ENCODE results near the gene DENND6B.

DENND6B gene

DNA sequence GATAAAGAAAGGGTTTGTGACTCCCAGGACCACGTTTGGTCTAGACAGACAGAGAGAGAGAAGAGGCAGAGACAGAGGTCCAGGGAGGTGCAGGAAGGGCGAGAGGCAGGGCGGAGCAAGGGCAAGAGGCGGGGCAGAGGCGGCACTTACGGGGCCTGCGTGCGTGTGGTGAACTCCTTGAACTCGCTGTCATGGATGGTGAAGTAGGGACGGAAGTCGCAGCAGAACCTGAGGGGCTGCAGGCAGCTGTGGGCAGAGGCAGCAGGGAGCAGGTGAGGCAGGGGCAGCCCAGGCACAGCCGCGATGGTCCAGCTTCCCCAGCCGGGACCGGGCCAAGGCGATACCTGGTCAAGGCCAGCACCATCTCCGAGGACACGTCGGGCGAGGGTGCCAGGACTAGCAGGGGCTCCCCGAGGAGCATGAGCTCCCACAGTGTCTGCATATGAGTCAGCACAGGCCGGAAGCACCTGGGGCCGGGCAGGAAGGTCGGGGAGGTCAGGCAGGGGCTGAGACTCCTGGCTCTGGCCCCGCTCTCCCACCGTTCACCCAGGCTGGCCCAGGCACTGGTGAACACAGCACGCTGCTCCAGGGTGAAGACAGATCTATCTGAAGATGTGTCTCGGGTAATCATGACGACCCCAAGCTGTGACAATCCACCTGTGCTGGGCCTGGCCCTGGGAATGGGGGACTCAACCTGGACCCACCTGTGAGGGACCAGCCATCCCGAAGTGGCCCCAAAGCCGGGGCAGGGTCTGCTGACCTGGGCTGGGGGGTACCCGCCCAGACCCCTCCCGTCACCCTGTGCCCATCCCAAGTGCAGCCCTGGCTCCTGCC, 12.1 kb downstream of the DENND6B start:
- peak; percentile 96 for DNase-seq

DNA sequence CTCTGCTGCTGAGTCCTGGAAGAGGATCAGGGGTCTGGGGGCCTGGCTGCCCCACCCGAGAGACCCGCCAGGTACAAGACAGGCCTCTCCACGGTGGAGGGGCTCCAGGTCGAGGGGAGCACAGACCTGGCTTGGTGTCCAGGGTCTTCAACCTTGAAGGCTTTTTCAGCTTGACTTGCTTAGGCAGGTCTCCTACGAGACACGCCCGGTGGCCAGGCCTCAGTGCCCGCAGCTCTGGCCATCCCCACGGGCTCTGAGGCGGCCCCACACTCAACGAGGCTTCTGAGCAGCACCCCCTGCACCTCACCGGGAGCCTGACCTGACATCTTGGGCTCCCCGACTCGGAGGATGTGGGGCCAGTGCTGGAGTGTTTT, 12.7 kb downstream of the DENND6B start:
- DNase-seq: no peak

DNA sequence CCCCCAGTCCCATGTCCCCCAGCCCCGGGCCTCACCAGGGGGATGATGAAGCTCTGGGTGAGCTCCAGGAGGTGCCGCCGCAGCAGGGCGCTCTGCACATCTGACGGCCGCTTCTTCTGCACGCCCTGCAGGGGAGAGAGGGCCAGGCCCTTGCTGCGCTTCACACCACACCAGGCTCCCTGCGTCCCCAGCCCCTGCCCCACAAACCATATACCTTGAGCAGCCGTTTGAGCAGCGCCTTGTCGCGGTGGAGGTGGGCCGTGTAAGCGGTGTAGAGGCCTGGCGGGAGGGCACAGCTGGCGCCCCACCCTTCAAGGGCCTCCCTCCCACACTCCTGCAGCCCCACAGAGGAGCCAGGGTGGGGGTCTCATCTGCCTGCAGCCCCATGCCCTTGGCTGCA, 13.2 kb downstream of the DENND6B start:
- DNase-seq: no peak

DNA sequence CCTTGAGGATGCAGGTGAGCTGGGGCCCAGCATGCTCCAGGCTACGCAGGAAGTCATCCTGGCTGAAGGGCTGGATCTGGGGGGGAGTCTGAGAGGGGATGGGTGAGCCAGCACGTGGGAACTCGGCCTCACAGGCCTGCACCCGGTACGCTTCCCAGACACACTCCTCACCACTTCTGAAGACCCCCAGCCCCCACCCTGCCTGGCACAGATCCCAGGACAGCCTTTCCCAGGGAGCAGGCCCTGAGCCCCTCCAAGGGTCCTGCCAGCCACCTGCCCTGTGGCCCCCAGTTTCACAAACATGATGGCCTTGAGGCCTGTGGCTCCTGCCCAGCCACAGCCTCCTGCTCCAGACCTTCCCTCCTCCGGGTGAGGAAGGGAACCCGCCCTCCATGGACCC, 13.8 kb downstream of the DENND6B start:
- no peak for DNase-seq

DNA sequence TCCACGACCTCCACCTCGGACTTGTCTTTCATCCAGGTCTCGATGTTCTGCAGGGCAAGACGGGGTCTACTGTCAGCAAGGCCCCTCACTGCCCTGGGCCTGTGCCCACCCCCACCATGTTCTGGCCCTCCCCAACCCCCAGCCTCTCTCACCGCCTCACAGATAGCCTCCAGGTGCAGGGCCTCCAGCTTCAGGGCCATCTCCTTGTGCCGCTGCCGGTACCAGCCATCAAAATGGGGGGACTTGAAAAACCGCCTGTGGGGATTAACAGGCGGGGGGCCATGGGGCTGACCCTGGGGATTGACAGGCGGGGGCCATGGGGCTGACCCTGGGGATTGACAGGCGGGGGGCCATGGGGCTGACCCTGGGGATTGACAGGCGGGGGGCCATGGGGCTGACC, 14.4 kb downstream of the DENND6B start:
- no peak for DNase-seq

DNA sequence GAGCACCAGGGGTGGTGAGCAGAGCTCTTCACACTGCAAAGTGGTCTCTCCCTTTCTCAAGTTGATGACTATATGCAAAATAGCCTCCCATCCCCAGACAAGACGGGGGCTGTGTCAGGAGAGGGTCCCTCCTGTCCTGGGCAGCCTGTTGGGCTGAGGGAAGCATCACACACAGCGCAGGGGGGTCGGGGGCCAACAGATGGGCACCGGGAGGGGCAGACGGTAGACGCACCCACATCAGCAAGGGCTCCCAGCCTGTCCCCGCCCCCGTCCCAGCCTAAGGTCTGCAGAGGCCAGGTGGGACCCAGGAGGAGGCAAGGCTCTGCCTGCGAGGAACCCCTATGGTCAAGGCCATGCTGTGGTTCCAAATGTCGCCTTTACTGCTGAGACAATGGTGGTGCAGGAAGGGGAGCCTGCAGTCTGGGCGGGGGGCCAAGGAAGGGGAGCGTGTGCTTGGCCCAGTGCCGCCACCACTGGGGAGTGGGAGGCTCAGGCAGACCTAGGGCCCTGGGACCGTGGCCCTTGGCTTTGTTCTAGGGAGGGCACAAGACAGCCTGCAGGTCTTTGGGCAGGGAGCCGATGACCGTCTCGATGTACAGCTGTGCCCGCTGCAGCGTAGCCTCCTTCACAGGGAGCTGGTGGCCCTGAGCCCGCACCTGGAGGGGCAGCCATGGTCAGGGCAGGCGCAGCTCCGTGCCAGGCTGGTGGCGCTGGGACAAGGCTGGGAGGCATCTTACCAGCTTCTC, 15.0 kb downstream of the DENND6B start:
- no peak for DNase-seq

DNA sequence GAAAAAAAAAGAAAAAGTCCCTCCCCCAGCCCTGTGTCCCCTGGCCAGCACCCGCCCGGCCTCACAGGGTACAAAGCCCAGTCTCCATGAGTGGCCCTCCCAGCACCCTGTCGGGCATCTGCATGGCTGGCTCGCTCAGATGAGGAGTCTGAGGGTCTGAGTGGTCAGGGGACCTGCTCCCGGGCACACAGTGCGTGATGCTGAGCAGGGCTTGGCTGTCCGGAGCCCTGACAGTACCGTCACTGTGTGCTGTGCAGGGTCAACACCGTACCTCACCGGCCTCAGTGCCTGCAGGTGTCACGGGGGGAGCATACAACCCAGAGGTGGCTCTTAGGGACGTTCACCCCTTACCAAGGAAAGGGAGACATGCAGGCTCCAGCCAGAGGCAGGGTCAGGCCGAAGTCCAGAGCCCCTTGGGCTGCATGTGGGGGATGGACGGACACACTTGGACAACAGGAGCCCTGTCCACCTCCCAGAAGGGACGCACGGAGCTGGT, 15.8 kb downstream of the DENND6B start:
- no peak for DNase-seq

DNA sequence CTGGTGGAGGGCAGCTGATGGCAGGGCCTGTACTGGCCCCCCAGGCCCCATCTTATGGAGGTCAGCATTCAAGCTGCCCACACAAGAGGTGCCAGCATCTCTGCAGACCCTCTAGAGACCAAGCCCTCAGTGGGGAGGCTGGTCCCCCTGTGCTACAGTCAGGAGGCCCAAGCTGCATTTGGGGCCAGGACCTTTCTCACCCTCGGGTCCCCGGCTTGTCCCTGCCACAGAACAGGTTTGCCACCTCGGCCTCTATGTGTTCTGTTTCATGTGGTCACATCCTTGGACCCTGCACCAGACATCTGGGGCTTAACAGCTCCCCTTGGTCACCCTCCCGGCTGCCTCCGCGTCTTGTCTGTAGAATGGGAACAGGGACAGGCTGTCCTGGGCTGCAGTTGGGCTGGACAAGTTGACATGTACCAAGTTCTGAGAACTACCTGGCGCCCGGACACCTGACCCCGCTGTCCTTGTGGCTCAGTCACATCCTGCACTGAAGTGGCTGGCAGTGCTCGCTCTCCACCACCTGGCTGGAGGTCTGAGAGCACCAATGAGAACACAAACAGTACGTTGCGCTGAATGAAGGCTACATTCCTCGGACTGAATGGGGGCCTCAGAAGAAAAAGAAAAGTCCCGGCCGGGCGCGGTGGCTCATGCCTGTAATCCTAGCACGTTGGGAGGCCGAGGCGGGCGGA, 16.6 kb downstream of the DENND6B start:
- DNase-seq: no peak

DNA sequence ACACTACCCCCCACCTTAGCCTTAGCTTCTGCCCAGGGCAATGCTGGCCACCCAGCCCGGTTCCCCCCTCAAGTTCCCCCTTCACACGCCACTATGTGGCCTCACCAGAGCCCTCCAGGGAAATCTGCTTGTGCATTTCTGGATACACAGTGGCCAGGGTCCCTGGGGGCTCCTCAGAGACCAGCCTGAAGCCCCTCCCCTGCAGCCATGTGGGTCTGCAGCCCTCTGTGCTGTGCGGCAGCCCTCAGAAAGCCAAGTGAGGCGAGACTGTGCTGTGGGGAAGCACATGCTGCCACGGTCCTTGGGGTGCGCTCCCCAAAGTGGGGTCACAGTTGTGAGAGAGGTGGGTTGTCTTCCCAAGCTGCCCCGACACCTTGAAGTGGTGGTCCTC, 17.2 kb downstream of the DENND6B start:
- DNase-seq: no peak

DNA sequence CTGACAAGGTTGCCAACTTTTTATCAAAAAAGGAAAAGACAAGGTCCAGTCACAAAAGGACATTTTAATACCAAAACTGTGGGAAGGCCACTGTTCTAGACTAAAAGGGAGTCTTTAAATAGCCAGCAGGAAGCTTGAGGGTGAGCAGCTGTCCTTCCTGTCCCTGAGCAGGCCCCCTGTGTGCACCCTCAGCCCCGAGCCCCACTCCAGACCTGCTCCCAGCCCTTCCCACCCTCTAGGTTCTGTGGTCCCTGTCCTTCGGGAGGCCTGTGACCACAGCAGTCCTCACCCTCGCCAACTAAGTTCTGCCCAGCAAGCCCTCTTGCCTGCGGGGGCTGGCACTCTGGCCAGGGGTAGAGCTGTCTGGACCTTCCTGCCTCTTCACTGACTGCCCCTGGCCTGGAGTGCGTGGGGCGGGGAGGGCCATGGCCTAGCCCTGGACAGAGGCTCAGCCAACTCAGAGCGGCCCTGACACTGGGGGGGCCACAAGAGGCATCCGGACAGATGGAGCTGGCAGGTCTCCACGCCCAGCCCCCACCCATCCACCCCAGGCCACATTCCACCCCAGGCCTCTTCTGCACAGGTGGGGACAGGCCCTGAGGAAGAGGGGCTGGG, 17.7 kb downstream of the DENND6B start:
- DNase-seq: no peak

DNA sequence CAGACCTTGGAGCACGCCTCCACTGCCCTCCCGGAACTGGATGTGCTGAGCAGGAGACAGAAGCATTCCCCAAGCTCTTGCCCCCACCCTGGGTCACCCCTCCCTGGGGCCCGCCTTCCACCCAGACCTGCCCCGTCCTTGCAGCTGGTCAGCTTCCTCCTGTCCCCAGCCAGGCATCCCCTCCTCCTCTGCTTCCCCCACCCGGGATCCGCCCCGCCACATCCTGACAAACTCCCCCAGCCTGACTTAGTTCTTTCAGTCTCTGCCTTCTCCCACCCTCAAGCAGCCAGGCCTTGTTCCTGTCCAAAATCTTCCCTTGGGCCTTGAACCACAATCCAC, 18.2 kb downstream of the DENND6B start:
- peak; percentile 65 for DNase-seq

DNA sequence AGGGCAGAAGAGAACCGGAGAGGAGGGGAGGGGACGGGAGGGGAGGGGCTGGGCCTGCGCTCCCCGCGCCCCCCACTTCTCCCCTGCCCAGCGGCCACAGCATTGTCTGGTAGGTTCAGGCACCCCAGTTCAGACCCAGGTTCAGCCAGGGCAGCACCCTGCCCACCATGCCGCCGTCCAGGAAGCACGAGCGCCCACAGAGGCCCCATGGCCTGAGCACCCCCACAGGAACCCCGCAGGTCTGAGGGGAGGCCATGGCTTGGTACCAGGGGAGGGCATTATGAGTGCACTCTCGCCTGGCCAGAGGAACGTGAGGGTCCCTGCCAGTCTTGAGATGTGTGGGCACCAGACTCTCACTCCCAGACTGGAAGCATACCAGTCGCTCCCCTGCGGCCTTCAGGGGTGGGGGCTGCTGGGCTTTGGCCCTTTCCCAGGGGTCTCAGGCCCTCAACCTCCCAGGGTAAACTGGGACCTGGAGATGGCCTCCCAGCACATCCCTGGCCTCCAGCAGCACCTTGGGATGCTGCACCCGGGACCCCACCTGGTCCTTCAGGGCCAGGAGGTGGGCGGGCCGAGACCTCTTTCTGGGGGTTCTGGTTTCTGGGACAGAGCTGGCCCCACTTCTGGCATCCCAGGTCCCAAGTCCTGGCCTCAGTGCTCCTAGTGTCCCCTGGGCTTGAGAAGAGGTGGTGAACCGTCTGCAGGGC, 18.8 kb downstream of the DENND6B start:
- no peak for DNase-seq

DNA sequence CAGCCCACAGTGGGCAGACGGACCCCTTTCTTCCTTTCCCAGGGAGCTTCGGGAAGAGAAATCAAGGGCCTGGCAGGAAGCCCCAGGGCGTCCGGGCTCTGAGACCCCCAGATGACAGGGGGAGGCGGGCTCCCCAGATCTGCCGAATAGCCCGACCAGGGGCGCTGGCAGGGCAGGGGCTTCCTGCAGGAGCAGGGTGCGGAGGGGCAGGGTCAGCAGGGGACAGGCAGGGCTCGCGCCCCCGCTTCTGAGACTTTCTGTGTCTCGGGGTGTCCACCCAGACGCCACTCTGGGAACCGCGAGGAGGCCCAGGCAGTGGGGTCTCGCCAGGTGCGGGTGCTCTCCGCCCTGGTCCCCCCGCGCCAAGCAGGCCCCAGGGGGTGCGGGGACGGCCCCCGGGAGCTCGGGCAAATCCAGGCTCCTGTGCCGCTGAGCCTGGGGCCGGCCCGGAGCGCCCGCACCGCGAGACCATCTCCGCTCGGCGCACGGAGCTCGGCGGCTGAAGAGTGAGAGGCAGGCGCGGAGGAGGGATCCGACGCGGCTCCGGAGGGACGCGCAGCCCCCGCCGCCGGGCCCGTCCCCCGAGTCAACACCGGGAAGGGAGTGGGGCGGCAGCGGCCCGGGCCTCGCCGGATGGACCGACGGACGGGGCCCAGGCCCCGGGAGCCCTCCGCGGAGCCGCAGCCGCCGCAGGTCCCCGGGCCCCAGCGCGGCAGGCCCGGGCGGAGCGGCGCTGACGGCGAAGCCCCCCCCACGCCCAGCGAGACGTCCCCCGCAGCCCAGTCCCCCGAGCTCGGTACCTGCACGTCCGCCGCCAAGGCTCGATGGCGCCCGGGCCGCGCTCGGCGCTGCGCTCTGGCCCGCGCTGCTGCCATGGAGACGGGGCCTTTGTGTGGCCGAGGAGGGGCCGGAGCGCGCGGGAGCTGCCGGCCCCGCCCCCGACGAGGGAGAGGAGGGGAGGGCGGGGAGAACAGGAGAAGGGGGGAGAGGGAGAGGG, 19.8 kb downstream of the DENND6B start, which contains the start of gene PLXNB2:
TSS of gene PLXNB2 (minus strand) at position 894 of the 997 bp plus-strand sequence. CDS start 17,062 bp downstream, outside the sequence.
- no peak for DNase-seq

DNA sequence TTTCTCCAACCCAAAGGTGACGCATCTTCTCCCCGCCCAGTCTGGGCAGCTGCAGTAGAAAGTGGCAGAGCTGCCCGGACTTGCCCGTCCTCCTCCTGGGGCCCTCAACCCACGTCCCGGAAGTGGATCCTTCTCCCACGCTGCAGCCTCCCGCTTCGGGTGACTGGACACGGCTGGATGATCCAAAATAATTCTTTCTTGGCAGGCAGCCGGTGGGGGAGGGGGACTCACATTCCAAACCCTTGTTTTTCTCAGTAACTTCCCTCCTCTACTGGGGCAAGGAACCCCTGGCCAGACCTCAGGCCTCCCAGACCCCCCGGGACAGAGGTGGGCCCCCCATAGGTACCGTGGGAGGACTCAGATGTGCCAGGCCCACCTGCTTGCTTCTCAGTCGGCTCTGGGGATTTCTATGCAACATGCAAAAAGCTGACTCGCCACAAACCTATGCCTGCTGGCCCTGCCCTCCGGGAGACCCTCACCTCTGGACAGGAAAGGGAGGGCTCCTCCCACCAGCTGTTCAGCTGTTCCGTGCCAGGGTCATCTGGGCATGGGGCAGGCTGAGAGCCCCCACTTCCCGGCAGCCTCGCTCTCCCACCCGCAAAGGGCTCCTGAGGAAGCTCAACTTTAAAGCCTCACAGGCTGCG, 20.8 kb downstream of the DENND6B start:
- DNase-seq: no peak

DNA sequence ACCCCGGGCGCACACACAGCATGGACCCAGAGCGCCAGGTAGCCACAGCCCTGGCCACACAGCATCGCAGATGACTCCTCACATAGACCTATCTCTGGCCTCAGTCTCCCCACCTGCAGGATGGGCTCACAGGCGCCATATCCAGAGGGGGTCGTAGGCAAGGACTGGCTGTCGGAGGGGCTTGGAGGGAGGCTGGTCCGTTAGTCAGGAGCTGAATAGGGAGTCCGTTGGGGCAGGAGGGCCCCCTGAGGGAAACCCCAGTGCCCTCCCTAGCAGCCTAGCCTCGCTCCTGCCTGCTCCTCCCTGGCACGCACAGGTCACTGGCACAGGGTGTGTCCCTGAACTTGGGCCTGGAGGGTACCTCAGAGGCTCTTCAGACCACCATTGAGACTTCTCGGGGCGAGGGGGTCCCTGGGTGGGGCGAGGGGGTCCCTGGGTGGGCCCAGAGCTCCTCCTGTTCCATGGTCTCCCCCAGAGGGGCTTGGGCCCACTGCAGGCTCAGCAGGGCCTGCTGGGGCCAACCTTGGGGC, 21.4 kb downstream of the DENND6B start:
- no peak for DNase-seq

DNA sequence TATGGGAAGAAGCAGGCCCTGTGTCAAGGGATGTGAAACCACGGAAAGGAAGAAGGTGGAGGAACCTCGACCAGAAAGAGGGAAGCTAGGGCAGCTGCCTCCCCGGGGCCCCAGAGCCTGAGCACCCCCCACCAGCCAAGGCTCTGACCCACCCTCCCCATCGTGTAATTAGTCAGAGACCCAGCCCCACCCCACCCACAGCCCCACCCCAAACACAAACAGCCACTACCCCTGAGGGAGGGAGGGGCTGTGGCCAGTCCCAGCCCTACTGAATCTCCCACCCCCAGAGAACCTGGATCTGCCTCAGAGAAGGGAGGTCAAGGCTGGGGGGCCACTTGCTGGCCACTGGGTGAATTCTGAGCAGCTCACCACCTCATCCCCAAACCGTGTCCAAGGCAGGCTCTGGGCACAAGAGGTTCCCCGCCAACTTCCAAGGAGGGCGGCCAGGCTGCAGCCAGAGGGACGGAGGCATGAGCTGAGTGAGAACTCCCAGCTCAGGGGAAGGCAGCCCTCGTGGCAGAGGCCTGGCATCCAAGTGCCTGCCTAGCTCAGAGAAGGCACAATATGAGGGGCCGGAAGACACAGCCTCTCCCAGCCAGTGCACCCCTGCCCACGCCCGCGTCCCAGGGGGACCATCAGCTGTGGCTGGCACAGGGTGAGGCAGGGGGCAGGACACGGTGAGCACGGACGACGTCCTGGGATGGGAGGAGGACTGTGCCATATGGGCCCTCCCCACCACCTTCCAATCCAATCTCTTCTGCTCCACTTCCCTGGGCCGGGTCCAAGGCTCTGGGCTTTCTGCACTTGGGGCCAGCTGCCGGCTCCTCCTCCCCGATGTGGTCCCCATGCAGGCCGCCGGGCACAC, 22.1 kb downstream of the DENND6B start:
- DNase-seq: no peak

DNA sequence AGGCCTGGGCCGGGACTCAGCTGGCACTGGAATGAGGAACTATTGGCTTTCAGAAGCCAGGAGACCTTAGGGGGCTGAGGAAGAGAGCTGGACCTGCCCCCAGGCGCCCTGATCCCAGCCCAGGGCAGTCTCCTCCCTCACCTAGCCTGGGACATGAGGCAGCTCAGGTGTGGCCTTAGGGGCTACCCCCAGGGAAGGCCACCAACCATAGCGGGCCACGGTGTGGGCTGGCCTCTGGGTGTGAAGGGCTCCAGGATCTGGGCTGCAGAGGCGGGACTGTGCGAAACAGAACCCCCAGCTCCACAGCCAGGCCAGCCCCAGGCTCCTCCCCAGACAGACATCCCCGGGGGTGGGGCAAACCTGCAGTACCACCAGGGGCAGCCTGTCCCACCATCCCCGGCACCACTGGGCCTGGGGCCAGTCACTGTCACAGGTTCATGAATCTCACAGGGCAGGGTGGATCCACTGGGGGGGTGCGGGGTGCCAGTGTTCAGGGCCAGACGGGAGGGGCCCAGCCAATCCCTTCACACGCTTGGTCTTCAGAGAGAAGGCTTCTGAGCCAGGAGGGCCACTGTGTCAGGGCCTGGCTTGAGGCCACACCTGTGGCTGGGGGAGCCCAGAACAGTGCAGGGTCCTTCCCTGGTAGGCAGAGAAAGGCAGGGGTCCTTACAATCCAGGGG, 22.8 kb downstream of the DENND6B start:
- DNase-seq: no peak

DNA sequence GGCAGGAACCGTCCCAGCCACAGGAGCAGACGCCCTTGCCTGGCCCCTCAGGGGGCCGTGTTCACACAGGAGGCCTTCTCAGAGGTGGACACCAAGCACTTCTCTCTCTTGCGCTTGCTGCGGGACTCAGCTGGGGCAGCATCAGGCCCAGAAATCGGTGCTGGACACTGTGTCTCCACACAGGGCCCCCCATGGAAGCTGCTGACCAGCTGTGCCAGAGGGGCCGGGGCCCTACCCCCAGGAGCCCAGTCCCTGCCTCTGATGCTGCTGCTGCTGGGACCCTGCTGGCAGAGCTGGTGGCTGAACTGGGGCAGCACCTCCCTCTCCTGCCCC, 23.3 kb downstream of the DENND6B start:
- no peak for DNase-seq

DNA sequence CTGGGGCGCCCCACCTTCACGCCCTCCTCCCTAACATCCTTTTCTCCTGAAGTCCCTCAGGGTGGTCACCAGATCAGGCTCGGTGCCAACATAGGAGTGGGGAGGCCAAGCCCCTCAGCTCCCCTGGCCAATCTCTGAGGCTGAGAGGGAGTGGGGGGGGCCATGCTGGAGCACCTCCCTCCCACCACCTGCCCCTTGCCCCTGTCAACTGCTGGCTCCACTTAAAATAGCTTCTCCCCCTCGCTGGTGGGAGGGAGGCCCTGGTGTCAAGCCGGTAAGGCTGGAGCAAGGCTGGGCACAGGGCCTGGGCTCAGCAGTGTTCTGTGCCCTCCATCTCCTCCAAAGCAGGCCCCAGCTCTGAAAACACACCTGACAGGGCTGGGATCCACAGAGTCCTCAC, 24.2 kb downstream of the DENND6B start:
- no peak for DNase-seq

Measured in KG1 (cell line).